HepG2 (cell line): Measurements from ENCODE around the gene LBX2. TPM values are rescaled to one million over a fixed set of nuclear protein-coding genes. Genes with fewer than 3 reads are reported as not detected.

Source experiments
- ARID2 ChIP-seq: sonication (generic); formaldehyde crosslinking; IDR thresholded peaks from 2 replicates; pipeline ENCODE4 v1.8.1; 2022; ENCODE audit warnings: mild to moderate bottlenecking, missing genetic modification reagents, borderline replicate concordance
- ARNT2 ChIP-seq: sonication (generic); formaldehyde crosslinking; IDR thresholded peaks from 2 replicates; pipeline ENCODE4 v1.8.0; 2022; ENCODE audit warnings: mild to moderate bottlenecking, low read depth, missing genetic modification reagents, moderate library complexity
- ATF6 ChIP-seq: sonication (generic); formaldehyde crosslinking; conservative IDR thresholded peaks from 2 replicates; pipeline ENCODE4 v1.4.0; 2020; ENCODE audit warnings: missing genetic modification reagents
- DMTF1 ChIP-seq: sonication (generic); formaldehyde crosslinking; IDR thresholded peaks from 2 replicates; pipeline ENCODE4 v1.4.0; 2020; ENCODE audit warnings: mild to moderate bottlenecking, missing genetic modification reagents
- FOSL2 ChIP-seq: sonication (generic); formaldehyde crosslinking; IDR thresholded peaks from 2 replicates; pipeline ENCODE4 v1.4.0; 2020; ENCODE audit warnings: missing genetic modification reagents
- KAT7 ChIP-seq: IDR thresholded peaks from 2 replicates; pipeline ENCODE4 v1.6.1; 2018; ENCODE audit warnings: borderline replicate concordance, missing compliant biosample characterization
- MAZ ChIP-seq, 2 experiments: sonication (generic) in 1 of 2; formaldehyde crosslinking in 1 of 2; IDR thresholded peaks; 2 replicates each; pipeline versions ENCODE4 v1.5.0 to v1.6.1; 2012 to 2020; ENCODE audit warnings: low read depth in 2 of 2, mild to moderate bottlenecking in 2 of 2, borderline replicate concordance in 1 of 2, improper control_type of control experiment in 1 of 2, low read length in 1 of 2, missing genetic modification reagents in 1 of 2, moderate library complexity in 1 of 2
- NFYC ChIP-seq: IDR thresholded peaks from 2 replicates; pipeline ENCODE4 v1.6.1; 2016; ENCODE audit warnings: missing genetic modification reagents, missing compliant biosample characterization
- PHF20 ChIP-seq: sonication (generic); formaldehyde crosslinking; IDR thresholded peaks from 2 replicates; pipeline ENCODE4 v1.5.0; 2020; ENCODE audit warnings: mild to moderate bottlenecking, missing genetic modification reagents
- SRSF1 ChIP-seq: fragments of 200-400 bp; formaldehyde crosslinking; optimal IDR thresholded peaks from 2 replicates; pipeline ENCODE3; 2017; ENCODE audit warnings: mild to moderate bottlenecking, low read depth, low read length, moderate library complexity
- THAP11 ChIP-seq: IDR thresholded peaks from 2 replicates; pipeline ENCODE4 v1.6.1; 2016; ENCODE audit warnings: missing biosample characterization, missing genetic modification reagents
- U2AF2 ChIP-seq: fragments of 200-400 bp; formaldehyde crosslinking; IDR thresholded peaks from 2 replicates; pipeline ENCODE4 v1.6.1; 2017; ENCODE audit warnings: low read depth, mild to moderate bottlenecking, low read length
- ZBTB42 ChIP-seq: sonication (generic); formaldehyde crosslinking; IDR thresholded peaks from 2 replicates; pipeline ENCODE4 v1.5.0; 2020; ENCODE audit warnings: mild to moderate bottlenecking, missing genetic modification reagents
- ZBTB7A ChIP-seq: sonication (generic); formaldehyde crosslinking; IDR thresholded peaks from 2 replicates; pipeline ENCODE4 v1.8.0; 2022; ENCODE audit warnings: mild to moderate bottlenecking, missing genetic modification reagents
- ZNF136 ChIP-seq: sonication (generic); formaldehyde crosslinking; IDR thresholded peaks from 2 replicates; pipeline ENCODE4 v1.8.1; 2022; ENCODE audit warnings: low read depth, mild to moderate bottlenecking, moderate library complexity, missing genetic modification reagents
- ZNF253 ChIP-seq: sonication (generic); formaldehyde crosslinking; IDR thresholded peaks from 2 replicates; pipeline ENCODE4 v1.8.0; 2022; ENCODE audit warnings: mild to moderate bottlenecking, missing genetic modification reagents, borderline replicate concordance
- ZNF264 ChIP-seq: sonication (generic); formaldehyde crosslinking; IDR thresholded peaks from 2 replicates; pipeline ENCODE4 v1.4.0; 2020; ENCODE audit warnings: missing genetic modification reagents
- ZNF333 ChIP-seq: sonication (generic); formaldehyde crosslinking; IDR thresholded peaks from 2 replicates; pipeline ENCODE4 v1.4.0; 2020; ENCODE audit warnings: mild to moderate bottlenecking, missing genetic modification reagents, borderline replicate concordance
- ZNF337 ChIP-seq: sonication (generic); formaldehyde crosslinking; IDR thresholded peaks from 2 replicates; pipeline ENCODE4 v1.5.1; 2020; ENCODE audit warnings: missing genetic modification reagents, low read depth, mild to moderate bottlenecking, borderline replicate concordance
- ZNF746 ChIP-seq: sonication (generic); formaldehyde crosslinking; IDR thresholded peaks from 2 replicates; pipeline ENCODE4 v1.8.0; 2022; ENCODE audit warnings: mild to moderate bottlenecking, missing genetic modification reagents
- ZSCAN30 ChIP-seq: sonication (generic); formaldehyde crosslinking; IDR thresholded peaks from 2 replicates; pipeline ENCODE4 v1.5.0; 2020; ENCODE audit warnings: mild to moderate bottlenecking, missing genetic modification reagents
- polyA plus RNA-seq, 8 experiments: library from polyadenylated mRNA; depleted of rRNA in 3 of 8; stranded (reverse) in 7 of 8; unstranded in 1 of 8; fragments of >200 nt; fragmentation: Illumina TruSeq in 4 of 8; extraction: Trizol in 4 of 8; gene quantifications; 2 replicates each; pipeline versions ENCODE4 v1.2.1 to v1.2.3, GENCODE V29; 2011 to 2016; ENCODE audit warnings: low read depth in 4 of 8, missing spikeins in 1 of 8, mixed read lengths in 1 of 8; ENCODE audit not compliant: insufficient read depth in 1 of 8
- total RNA-seq, 5 experiments: library from RNA; depleted of rRNA; stranded (reverse); fragments of >200 nt; fragmentation: Illumina TruSeq; extraction: Trizol; gene quantifications; 2 replicates each; pipeline ENCODE4 v1.2.3, GENCODE V29; 2016; ENCODE audit warnings: low read depth in 1 of 5
- TF ChIP-seq, protein P1 (sequence below): sonication (generic); formaldehyde crosslinking; IDR thresholded peaks from 2 replicates; pipeline ENCODE4 v1.5.0; 2020; ENCODE audit warnings: mild to moderate bottlenecking, missing genetic modification reagents

Gene LBX2
- total and polyA plus RNA-seq, 2 of the 13 experiments (the other 11 are each of a cell fraction or from before 2014, with no cell fraction given): 6.4 to 8.1 TPM

- TF ChIP-seq ZBTB42: peak; percentile 84; the same call in 1 of the 2 replicates
- no peak; the same call in 1 of the 2 replicates for TF ChIP-seq ATF6 (CRISPR knock-in tag)
- TF ChIP-seq ZNF333 (CRISPR knock-in tag): peak; percentile 28; the same call in 1 of the 2 replicates
- peak; percentile 44 for TF ChIP-seq FOSL2 (CRISPR knock-in tag)
- peak; percentile 21; the same call in 1 of the 2 replicates for TF ChIP-seq ZNF746 (CRISPR knock-in tag)
- no peak; the same call in 1 of the 2 replicates for TF ChIP-seq ARID2 (CRISPR knock-in tag)
- no peak; the same call in 1 of the 2 replicates for TF ChIP-seq ZNF253
- TF ChIP-seq ZNF264 (CRISPR knock-in tag): peak; percentile 76
- peak; percentile 87 for TF ChIP-seq PHF20 (CRISPR knock-in tag)
- TF ChIP-seq KAT7 (CRISPR knock-in tag): peak; percentile 92; the same call in 1 of the 2 replicates
- no peak for TF ChIP-seq U2AF2
- TF ChIP-seq, protein P1, sequence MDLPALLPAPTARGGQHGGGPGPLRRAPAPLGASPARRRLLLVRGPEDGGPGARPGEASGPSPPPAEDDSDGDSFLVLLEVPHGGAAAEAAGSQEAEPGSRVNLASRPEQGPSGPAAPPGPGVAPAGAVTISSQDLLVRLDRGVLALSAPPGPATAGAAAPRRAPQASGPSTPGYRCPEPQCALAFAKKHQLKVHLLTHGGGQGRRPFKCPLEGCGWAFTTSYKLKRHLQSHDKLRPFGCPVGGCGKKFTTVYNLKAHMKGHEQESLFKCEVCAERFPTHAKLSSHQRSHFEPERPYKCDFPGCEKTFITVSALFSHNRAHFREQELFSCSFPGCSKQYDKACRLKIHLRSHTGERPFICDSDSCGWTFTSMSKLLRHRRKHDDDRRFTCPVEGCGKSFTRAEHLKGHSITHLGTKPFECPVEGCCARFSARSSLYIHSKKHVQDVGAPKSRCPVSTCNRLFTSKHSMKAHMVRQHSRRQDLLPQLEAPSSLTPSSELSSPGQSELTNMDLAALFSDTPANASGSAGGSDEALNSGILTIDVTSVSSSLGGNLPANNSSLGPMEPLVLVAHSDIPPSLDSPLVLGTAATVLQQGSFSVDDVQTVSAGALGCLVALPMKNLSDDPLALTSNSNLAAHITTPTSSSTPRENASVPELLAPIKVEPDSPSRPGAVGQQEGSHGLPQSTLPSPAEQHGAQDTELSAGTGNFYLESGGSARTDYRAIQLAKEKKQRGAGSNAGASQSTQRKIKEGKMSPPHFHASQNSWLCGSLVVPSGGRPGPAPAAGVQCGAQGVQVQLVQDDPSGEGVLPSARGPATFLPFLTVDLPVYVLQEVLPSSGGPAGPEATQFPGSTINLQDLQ (CRISPR knock-in tag): no peak
- TF ChIP-seq SRSF1: peak; percentile 28
- peak; percentile 79; the same call in 1 of the 2 replicates for TF ChIP-seq ZNF136 (CRISPR knock-in tag)
- peak; percentile 90 for TF ChIP-seq ZBTB7A (CRISPR knock-in tag)
- TF ChIP-seq ZNF337 (CRISPR knock-in tag): no peak
- peak; percentile 84 for TF ChIP-seq ARNT2 (CRISPR knock-in tag)
- TF ChIP-seq MAZ (IDR thresholded peaks at IDR 0.05; ENCODE audit: borderline replicate concordance, low read depth, low read length): peak; percentile 79
- peak; percentile 94 for TF ChIP-seq MAZ (CRISPR knock-in tag; IDR thresholded peaks at IDR 0.05; ENCODE audit: low read depth)
- TF ChIP-seq NFYC (CRISPR knock-in tag): peak; percentile 80
- TF ChIP-seq ZSCAN30 (CRISPR knock-in tag): no peak; the same call in 1 of the 2 replicates
- TF ChIP-seq DMTF1 (CRISPR knock-in tag): peak; percentile 84
- TF ChIP-seq THAP11 (CRISPR knock-in tag): peak; percentile 95
These were observed 7.9 kb upstream of the LBX2 start, which contains the start of gene PCGF1 (continued) for GRCh38 chr2:74507145-74507925.
